HG03442 (cell line): ENCODE results near the gene USP44.

Experiments used
- ATAC-seq: cut with Tn5 transposase; IDR thresholded peaks from one replicate; pipeline ENCODE4 v1.9.1; 2021; ENCODE audit warnings: mild to moderate bottlenecking, moderate library complexity; ENCODE audit not compliant: unreplicated experiment

Gene USP44

DNA sequence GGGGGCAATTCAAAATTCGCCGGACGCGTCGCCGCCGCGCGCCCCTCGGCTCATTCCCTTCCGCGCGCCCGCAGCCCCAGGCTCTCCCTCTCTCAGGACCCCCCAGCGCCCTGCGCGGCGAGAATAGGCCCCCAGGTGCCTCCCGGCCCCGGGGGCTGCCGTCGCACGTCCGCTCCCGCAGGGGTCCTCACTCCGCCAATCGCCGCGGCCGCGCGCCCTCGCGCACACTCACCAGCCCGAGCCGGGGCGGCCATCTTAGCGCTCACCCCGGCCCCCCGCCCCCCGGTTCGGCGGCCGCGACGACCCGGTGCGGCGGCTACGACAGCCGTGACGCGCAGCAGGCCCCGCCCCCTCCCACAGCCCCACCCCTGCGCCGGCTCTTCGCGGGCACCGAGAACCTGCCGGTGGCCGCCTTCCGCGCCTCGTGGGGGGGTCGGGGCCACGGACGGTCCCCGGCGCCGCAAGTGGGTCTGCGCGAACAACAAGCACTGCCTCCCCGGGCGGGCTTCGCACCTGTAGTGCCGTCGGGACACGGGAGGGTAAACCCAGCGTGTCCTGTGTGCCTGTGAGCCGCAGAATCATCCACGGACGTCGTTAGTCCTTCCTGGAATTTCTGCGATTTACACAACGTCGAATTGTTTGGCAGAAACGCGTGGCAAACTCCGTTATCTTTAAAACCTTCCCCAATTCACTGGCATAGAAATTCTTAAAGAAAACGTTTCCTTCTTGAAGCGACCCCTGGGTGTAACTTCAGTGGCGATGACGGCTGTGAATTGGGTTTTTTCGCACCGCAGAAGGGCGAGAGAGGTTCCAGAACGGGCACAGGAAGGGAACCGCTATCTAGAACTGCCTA, 2.5 kb downstream of the USP44 start:
- ATAC-seq = no peak

DNA sequence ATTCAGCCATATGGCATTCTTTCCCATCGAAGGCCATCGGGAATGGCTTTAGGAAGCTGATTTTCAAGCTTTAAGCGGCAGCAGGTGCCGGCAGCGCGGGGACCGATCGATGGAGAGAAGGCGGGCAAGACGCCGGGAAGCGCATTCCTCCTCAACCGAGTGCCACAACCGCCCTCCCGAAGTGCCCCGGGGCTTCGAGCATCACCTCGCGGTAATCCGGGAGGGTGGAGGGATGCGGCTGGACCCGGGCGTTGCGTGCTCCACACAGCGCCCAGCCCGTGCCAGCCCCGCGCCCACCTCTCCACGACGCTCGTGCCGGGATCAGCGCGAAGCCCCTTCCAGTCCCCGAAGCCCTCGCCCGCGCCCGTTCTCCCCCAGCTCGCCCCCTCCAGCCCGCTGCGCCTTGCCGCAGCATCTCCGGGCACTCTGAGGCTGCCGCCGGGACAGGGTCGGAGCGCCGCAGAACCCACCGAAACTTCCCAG, 3.2 kb downstream of the USP44 start:
- ATAC-seq = no peak

DNA sequence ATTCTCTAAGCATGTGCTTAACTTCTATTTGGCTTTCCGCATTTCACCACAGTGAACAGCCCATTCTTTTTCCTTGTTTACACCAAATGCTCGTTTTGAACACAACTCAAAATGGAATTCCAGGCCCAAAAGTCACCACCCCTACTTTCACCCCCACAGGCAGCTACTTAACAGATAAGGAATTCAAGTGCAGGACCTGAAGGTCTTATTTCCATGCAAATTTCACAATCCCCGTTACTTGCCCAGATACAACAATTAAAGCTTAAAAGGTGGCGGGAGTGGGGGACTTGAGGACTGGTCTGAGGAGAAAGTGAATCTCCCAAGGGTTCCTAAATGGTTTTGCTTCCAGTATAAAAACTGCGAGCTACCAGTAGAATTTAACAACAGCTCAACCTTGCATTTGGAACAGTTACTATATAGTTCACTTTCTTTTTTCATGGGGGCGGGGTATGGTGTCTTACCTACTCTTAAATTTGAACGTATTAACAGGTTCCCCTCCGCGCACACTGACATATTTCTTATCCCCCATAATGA, 3.7 kb downstream of the USP44 start:
- no peak for ATAC-seq

DNA sequence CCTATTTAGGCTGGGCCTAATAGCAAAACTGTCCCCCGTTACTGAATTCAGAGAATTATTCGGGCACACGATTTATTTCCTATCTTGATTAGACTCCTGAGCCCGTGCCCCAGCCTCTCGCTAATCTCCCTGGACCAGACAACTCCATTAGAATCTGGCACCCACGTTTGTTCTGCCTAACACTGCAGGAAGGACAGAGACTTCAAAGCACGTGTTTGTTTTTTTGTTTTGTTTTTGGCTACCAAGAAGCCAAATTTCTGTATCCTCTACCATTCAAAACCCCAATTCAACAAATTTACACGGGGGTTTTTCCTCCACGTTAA, 4.8 kb downstream of the USP44 start:
- ATAC-seq = no peak

DNA sequence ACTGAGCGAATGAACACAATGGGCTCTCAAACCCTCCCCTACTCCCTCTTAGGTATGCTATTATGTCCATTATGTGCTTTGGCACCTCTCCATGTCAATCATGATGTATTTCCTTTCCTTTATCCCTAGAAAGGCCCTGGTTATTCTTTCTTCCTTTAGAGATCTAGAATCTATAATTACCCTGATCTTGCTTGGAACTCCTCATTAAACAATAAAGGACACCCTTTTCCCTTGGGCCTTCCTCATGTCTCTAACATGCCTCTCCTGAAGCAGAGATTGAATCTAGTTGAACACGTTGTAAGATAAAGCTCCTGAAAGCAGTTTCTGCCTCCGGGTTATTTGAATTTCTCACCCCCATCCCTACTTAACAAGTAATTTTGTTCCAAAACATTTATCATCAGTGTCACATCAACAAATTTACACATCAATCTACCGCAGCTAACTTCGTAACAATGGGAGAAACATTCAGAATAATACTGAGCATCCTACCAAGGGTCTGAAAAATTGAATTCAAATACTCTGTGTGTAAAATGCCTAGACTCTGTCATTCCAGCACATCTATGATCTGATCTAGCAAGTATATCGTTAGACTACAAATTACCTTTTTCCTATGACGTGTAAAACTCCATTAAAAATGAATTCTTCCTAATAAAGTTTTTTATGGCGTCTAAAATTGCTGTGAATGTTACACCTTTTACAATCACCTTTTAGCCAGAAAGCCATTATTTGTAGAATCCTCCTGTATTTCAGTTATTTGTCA, 5.4 kb downstream of the USP44 start:
- no peak for ATAC-seq

DNA sequence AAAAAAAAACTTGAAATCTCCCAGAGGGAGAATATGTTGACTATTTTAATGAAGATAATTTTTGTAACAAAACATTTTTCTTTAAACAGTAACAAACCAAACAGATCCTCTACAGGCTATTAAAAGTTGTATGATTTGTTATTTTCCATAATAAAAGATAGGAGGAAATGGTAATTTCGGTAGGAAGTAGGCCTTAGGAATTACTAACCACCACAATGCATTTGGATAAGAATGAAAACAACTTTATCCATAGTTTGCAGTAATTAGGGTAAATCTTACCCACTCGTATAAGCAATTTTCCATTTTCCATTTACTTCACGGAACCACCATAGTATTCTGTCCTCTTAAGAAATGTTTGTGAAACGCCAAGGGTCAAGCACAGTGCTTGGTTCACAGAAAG, 6.0 kb downstream of the USP44 start:
- no peak for ATAC-seq

DNA sequence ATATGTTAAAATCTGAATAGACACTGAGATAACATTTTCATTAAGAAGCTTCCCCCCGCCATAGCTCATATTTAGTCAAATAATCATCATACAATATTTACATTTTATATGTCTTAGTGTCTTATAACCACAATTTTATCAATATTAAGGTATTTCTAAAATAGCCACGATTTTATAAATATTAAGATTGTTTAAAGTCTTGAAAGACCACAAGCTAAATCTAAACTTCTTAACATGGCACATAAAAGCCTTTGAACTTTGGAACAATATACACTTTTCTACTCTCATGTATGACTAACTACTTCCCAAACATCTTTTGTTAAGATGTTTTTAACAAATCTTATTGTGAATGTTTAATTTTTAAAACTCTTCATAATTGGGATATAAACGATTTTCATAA, 6.5 kb downstream of the USP44 start:
- ATAC-seq = no peak

DNA sequence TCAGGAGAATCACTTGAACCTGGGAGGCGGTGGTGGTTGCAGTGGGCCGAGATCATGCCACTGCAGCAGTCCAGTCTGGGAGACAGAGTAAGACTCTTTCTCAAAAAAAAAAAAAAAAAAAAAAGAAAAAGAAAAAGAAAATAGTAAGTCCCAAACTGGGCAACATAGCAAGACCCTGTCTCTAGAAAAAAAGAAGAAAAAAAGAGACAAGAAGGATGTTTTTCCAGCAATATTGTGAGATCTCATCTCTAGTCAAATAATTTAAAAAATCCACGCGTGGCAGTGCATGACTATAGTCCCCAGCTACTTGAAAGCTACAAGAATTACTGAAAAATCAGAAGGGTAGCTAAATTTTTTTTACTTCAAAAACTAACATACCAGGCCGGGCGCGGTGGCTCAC, 8.0 kb downstream of the USP44 start:
- ATAC-seq = no peak

DNA sequence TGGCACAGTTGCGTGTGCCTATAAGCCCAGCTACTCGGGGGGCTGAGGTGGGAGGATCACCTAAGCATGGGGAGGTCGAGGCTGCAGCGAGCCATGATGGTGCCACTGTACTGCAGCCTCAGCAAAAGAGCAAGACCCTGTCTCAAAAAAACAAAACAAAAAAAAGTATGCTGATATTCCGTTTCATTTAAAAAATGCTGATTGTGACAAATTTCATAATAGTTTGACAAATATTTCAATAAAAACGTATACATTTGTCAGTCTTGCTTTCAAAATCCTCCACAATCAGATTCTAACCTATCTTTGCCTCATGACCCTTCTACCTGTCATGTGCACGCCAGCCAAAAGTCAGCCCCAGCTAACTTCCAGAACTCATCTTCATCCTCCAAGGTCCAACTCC, 9.8 kb downstream of the USP44 start:
- ATAC-seq = no peak

DNA sequence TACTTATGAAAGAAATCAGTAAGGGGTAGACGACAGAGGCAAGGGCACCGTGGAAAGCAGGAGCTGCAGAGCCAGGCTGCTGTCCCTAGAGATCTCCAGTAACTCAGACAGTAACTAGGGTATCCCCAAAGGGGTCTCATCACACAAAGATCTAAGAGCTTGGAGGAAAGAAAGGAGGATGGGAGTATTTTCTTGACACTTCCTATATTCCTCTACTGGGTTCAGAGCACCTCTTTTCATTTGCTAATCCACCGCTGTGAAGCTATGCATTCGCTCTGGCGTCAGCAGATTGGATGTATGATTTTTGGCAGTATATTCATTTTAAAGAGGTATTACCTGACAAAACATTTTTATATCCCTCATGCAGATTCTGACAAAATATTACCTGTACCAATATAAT, 12.6 kb downstream of the USP44 start:
- no peak for ATAC-seq

DNA sequence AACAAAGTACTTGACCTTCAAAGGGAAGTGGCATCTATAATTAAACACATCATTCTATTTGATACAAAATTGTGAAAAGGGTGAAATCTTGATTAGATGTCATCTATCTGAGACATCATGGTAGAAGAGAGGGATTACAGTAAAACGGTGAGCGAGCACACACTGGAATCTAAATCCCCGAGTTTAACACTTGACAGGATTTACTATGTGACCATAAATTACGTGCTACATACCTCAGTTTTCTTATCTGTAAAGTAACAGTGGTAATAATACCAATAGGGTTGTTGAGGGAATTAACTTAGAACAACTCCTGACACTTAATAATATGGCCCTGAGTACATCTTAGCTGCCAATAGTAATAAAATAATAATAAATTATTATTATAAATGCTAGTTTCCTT, 13.3 kb downstream of the USP44 start:
- no peak for ATAC-seq

DNA sequence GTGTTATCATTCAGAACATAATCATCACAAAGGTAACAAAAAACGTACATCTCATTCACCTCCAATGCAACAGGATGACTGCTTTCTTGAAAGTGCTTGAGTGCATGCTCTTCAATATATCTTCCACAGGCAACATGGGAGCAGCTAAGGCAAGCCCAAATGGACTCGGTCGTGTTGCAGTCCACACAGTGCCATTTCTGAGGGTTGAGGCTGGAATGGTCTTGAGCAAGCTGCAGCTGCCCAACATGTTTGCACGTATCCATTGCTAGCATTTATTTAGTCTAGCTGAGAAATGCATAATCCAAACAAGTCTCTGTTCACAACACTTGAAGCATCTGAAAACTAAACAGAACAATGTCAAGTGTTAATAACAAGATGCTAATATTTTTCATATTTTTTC, 17.3 kb downstream of the USP44 start:
- no peak for ATAC-seq

DNA sequence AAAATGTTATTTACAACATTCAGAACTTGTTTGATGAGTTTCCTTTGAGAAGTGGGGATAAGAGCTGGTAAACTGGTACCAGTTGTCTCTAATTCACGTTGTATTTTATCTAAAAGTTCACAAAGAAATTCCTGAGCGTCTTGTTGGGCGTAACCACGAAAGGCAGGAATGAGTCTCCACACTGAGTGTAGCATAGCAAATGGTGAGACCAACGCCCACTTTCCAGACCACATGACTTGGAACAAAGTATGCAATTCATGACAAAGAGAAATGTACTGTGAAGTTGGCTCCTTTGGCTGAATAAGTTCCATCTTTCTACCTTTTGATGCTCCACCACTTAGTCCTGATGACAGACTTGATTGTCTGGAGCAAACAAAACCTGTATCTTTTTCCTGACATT, 18.4 kb downstream of the USP44 start:
- ATAC-seq = no peak

DNA sequence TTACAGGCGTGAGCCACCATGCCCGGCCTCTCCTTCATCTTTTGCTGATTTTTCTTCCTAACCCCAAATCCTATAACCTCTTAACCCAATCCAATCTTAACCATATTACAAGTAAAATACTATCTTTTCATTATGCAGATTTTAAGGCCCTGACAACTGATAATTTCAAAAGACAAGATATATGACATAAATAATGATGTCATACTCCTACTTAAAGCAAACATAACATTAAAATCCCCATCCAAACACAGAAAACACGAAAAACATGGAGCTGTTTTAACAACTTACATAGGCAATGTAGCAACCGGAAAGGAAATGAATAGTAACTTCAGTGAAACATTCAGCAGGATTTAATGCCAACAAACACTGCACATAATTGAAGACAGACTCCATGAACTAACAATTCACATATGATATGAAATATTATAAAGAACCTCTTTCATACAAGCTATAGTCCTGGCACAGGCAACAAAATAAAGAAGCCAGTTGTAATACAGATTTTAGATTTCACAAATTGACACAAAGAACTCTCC, 21.5 kb downstream of the USP44 start:
- no peak for ATAC-seq

DNA sequence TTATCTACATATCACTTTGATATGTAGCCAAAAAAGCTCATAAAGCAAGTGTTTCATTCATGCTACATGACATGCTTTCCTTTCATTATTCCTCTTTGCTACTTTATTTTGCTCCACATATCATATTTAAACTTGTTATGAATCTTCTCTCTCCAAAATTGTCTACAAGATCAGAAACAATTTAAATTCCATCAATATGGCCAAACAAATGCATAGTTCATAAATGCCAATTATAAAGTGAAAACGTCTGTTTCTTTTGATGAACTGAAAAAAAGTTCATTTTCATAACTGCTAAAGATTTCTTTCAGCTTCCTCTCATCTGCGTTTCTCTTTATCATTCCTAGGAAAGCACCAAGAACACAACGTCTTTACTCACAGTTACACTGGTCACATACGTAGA, 22.8 kb downstream of the USP44 start:
- no peak for ATAC-seq

DNA sequence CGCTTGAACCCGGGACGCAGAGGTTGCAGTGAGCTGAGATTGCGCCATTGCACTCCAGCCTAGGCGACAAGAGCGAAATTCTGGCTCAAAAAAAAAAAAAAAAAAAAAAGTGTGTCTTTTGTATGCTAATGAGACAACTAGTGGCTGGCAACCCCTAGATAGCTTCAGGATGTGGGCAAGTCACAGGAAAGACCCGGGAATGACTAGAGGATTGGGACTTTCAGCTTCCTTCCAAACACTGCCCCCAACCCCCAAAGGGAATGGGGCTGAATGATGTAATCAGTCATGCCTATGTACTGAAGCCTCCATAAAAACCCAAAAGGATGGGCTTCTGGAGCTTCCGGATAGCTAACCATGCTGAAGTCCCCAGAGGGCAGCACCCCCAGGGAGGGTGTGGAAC, 28.6 kb downstream of the USP44 start:
- no peak for ATAC-seq

DNA sequence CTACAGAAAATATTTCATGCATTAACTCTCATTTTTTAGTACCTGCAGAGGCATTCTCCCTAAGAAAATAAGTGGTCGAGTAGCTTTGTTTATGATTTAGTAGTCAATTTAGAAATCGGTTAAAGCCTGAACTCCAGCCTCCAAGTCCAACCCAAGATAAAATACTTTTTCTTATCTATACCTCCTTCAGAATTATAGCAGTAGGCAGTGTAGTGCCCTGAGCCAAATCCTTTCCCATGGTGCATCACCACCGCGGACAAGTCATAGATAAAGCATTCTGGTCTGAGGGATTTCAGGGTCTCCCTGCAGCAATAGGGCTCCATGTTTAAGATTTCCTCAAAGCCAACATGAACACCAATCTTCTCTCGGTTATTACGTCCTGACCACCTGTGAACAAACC, 30.5 kb downstream of the USP44 start:
- no peak for ATAC-seq

DNA sequence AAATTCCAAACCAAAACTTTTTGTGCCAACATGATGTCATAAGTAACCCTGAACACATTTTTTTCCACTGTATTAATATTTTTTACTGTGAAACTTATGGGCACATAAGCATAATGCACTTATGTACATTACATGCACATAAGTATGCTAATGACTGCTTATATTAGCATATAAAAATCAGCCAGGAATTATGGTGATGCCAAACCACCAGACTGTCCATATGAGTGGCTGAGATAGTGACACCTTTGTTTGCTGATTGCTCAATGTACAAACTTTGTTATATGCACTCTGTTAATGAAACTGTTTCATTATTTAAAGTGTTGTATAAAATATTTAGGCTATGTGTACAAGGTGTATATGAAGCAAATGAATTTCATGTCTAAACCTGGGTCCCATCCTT, 32.3 kb downstream of the USP44 start:
- no peak for ATAC-seq

DNA sequence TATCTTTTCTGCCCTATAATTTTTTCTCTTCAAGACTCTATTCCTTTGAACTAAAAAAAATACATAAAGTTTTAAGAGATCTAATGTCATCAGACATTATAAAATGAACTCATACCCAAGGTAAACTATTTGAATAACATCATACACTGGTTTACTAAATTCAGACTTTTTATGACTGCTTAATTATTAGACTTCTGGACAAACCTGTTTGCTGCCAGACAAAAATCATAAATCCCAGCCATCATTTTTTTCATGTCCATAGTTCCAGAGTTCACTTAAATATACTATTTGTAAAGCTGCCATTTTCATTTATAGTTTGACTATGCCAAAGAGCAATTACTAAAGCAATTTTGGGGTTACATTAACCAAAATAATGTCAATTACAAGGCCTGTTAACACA, 34.0 kb downstream of the USP44 start:
- no peak for ATAC-seq

DNA sequence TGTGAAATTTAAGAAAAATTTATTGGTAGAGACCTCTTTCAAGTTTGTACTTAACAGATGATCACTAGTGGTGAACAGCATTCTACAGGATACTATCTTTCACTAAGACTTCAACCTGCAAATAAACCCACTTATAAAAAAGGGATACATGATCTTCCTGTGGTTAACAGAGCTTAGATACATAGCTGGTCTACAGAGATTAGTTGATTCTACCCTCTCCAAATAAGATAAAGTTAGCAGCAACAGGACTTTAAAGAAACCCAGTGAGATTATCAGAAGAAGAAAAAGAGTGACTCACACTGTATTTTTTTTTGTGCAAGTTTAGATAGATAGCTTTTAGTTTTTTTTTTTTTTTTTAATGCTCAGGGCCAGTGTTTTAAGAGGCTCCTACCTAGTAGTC, 34.5 kb downstream of the USP44 start:
- no peak for ATAC-seq

DNA sequence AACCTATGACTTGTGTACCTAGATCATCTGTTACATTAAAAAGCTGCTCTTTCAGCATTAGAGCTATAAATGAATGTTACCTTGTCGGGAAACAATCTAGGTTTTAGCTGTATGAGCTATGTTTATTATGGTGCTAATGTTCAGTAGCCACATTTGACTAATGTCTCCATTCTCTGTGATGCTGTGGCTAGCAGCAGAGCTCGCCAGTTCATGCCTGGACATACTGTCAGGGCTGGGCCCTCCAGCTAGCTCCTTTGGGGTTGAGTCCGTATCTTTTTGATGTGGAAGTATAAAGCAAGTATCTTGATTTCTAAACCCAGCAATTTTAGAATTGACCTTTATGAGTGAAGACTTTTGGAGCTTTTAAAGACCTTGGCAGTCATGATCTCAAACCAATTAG, 36.1 kb downstream of the USP44 start:
- ATAC-seq = no peak

DNA sequence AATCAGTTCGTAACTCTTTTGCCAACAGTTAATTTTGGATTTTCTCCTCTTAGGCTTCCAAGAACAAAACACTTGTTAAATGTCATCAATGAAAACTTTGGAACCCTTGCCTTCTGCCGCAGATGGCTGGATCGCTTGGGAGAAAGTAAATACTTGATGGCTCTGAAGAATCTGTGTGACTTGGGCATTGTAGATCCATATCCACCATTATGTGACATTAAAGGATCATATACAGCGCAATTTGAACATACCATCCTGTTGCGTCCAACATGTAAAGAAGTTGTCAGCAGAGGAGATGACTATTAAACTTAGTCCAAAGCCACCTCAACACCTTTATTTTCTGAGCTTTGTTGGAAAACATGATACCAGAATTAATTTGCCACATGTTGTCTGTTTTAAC, 37.7 kb downstream of the USP44 start:
- no peak for ATAC-seq
